GM12874 (cell line): ENCODE results near the gene PIK3CB.

ENCODE experiments used
- TF ChIP-seq, protein P1 (sequence below): IDR thresholded peaks from 2 replicates; pipeline ENCODE4 v1.5.1; 2011; ENCODE audit warnings: low read depth, mild to moderate bottlenecking, control low read depth, low read length, moderate library complexity; ENCODE audit not compliant: insufficient read depth

PIK3CB gene

DNA sequence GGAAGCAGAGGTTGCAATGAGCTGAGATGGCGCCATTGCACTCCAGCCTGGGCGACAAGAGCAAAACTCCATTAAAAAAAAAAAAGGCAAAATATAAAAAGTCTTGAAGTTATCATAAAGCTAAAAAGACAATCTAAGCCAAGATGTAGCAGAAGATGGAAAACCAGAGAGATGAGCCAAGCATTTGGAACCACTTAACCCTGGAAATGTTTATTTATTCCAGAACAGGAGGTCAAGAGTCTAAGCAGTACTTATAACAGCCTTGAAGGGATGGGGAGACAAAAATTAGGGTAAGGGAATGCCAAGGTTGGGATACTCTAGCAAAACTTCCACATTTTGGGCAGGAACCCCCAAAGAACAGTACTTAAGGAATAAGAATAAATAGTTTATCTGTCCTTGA is 196.1 kb downstream of the PIK3CB start:
- TF ChIP-seq, protein P1, sequence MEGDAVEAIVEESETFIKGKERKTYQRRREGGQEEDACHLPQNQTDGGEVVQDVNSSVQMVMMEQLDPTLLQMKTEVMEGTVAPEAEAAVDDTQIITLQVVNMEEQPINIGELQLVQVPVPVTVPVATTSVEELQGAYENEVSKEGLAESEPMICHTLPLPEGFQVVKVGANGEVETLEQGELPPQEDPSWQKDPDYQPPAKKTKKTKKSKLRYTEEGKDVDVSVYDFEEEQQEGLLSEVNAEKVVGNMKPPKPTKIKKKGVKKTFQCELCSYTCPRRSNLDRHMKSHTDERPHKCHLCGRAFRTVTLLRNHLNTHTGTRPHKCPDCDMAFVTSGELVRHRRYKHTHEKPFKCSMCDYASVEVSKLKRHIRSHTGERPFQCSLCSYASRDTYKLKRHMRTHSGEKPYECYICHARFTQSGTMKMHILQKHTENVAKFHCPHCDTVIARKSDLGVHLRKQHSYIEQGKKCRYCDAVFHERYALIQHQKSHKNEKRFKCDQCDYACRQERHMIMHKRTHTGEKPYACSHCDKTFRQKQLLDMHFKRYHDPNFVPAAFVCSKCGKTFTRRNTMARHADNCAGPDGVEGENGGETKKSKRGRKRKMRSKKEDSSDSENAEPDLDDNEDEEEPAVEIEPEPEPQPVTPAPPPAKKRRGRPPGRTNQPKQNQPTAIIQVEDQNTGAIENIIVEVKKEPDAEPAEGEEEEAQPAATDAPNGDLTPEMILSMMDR = no peak

DNA sequence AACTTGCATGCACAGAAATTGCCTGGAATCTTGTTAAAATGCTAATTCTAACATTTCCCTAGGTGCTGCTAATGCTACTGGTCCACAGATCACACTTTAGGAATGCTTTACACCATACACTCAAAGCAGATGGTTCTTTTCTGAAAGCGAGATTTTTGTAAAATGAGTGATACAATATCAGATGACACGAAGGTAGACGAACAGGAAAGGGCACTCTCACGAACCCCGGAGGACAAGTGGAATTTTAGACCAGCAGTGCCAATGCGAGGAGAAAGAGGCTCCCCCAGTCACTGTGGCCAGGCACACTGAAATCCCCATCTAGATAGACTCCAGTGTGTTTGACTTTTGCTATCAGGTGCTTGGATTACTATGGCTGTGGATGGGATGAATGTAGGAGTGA is 205.2 kb downstream of the PIK3CB start:
- TF ChIP-seq, protein P1 = no peak

DNA sequence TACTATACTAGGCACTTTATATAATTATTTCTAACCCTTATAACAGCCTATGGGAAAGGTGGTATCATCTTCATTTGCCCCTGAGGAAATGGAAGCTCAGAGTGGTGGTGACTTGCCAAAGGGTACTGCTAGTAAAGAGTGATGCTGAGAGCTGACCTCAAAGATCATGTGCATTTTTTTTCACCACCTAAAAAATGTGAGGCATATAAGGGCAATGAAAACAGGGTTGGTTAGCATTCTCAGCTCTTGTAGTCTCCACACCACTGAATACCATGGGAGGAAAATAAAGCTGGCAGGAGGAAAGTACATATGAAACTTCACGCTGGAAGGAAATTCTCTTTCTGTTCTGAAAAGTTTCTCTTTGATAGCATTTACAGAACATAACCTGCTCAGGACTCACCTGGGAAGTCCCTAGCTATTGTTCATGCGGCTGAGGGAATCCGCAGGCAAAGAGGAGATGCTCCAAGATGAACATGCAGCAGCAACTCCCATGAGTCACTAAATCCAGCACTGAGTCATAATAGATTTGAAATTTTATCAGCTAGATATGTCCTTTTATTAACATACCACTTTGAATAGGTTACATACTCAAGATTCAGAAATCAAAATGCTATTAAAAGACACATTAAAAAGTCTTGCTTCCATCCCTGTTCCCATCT is 208.9 kb downstream of the PIK3CB start:
- TF ChIP-seq, protein P1 = no peak

DNA sequence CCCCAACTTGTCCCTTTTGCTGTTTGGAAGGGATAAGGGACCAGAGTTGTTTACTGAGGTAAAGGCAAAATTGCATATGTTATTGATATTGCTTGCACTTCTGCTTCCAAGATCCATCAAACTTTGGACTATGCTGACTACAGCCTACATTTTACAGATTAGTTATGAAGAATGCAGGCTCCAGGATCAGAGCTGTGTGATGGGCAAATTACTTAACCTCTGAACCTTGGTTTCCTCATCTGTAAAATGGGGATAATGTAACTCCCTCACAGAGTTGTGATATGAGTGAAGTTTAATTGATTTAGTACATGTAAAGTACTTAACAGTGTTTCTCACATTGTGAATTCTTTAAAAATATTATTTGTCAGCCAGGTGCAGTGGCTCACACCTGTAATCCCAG is 210.2 kb downstream of the PIK3CB start:
- TF ChIP-seq, protein P1 = no peak

DNA sequence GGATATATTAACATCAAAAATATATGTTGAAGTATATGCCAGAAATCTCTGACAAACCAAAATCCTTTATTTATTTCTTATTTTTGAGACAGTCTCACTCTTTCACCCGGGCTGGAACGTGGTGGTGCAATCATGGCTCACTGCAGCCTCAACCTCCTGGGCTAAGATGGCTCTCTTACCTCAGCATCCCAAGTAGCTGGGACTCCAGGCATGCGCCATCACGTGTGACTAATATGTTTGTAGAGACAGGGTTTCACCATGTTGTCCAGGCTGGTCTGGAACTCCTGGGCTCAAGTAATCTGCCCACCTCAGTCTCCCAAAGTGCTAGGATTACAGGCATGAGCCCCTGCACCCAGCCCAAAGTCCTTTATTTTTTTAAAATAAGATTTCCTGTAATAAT is 214.3 kb downstream of the PIK3CB start:
- TF ChIP-seq, protein P1 = no peak

DNA sequence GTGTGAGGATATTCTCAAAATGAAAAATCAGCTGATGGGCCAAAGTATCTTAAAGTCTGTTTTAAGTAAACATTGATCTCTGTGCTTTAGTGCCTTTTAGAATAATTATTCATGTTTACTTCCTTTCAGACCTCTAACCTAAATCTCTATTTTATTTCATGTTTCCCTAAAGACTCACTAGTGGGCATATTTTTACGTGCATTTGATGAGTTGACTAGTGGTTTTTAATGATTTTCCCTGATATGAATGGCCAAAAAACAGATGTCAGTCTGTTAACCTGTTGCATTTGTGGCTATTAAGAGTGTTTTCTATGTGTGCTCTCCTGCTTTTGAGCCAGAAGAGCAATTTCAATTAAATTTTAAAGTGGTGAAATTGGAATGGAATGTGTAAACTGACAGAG is 219.3 kb downstream of the PIK3CB start:
- TF ChIP-seq, protein P1 = no peak

DNA sequence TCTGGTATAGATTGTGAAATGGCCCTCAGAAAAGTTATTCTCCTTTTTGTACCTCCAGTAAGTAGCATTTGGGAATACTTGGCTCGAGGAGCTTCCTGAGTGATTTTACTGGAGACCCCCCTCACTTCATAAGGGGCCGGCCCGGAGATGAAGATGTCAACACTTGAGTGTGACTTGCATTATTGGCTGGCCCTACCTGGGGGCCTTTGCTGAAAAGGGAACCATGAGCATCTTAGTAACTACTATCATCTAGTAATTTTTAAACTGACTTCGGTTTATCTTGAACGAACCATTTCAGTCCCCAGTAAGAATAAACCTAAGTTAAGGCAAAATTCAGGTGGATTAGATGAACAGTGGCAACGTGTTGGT is 224.8 kb downstream of the PIK3CB start:
- TF ChIP-seq, protein P1 = no peak
